Measurements from ENCODE around the gene FARP1.

DNA sequence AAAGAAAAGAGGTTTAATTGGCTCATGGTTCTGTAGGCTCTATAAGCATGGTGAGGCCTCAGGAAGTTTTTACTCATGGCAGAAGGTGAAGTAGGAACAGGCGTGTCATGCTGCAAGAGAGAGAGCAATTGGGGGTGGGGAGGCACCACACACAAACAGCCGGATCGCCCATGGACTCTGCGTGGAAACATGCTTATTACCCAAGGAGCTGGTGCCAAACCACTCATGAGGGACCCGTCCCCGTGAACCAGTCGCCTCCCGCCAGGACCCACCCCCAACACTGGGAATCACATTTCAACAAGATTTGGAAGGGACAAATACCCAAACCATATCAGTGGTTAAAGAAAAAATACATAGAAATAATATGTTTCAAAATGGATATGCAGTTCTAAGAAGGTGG, 208.7 kb downstream of the FARP1 start:
- TF ChIP-seq POLR2A (IDR thresholded peaks at IDR 0.05) (no peak), CTCF (IDR thresholded peaks at IDR 0.05) (no peak), POLR2AphosphoS5 (IDR thresholded peaks at IDR 0.05) (no peak), EP300 (IDR thresholded peaks at IDR 0.05) (no peak)

Data from suprapubic skin (tissue), 4 donors.